GM19043 (cell line): ENCODE results near the gene MMP11.
"Not testable (repeated sequence)": the region's sequence is repeated elsewhere in the genome, so short reads cannot be mapped to it uniquely, and the experiment has no call there.

Experiments
- ATAC-seq: cut with Tn5 transposase; IDR thresholded peaks from one replicate; pipeline ENCODE4 v1.9.1; 2021; ENCODE audit warnings: low read depth; ENCODE audit not compliant: unreplicated experiment

The MMP11 gene

GRCh38 chr22:23772649-23773473, at the start of gene MMP11:
MMP11 (plus strand) TSS chr22:23772849; CDS start chr22:23772871, 22 bp downstream.
- no peak for ATAC-seq

- ATAC-seq: not testable (repeated sequence)
These were observed 44.5 kb upstream of the MMP11 start for GRCh38 chr22:23728108-23728507.

GRCh38 chr22:23737696-23738095, 35.0 kb upstream of the MMP11 start:
- no peak for ATAC-seq

- no peak for ATAC-seq
These were observed 30.0 kb upstream of the MMP11 start for GRCh38 chr22:23742505-23743264.

GRCh38 chr22:23743303-23743705, 29.3 kb upstream of the MMP11 start:
- no peak for ATAC-seq

GRCh38 chr22:23744001-23744400, 28.6 kb upstream of the MMP11 start:
- ATAC-seq: no peak

- ATAC-seq: no peak
These were observed 28.2 kb upstream of the MMP11 start for GRCh38 chr22:23744485-23744884.

GRCh38 chr22:23745791-23746190, 26.9 kb upstream of the MMP11 start:
- ATAC-seq: no peak

GRCh38 chr22:23749841-23750301, 22.8 kb upstream of the MMP11 start:
- ATAC-seq: no peak

- no peak for ATAC-seq
These were observed 22.3 kb upstream of the MMP11 start for GRCh38 chr22:23750367-23750713.

- ATAC-seq: peak; percentile 75
These were observed 21.8 kb upstream of the MMP11 start, which contains the start of gene ZNF70 for GRCh38 chr22:23750714-23751440. ZNF70 (minus strand) TSS chr22:23751112; CDS start chr22:23745140, 5,972 bp downstream.

- ATAC-seq: no peak
These were observed 21.1 kb upstream of the MMP11 start for GRCh38 chr22:23751441-23751996.

GRCh38 chr22:23752090-23752691, 20.5 kb upstream of the MMP11 start:
- ATAC-seq: peak; percentile 44

- ATAC-seq: peak; percentile 13
These were observed 19.9 kb upstream of the MMP11 start for GRCh38 chr22:23752750-23753149.

- no peak for ATAC-seq
These were observed 19.3 kb upstream of the MMP11 start for GRCh38 chr22:23753385-23753784.

- no peak for ATAC-seq
These were observed 18.3 kb upstream of the MMP11 start, which contains the start of gene VPREB3 for GRCh38 chr22:23754220-23754919. VPREB3 (minus strand) TSS chr22:23754425; CDS start chr22:23754363, 62 bp downstream.

GRCh38 chr22:23754980-23755636, 17.5 kb upstream of the MMP11 start:
- ATAC-seq: no peak

- no peak for ATAC-seq
These were observed 16.9 kb upstream of the MMP11 start for GRCh38 chr22:23755711-23756110.

- no peak for ATAC-seq
These were observed 15.8 kb upstream of the MMP11 start for GRCh38 chr22:23756891-23757290.
